Activated CD4-positive, alpha-beta T cell treated with anti-CD3 and anti-CD28 coated beads, Interleukin-2, amount 50 U/mL, for 4 hours (primary cell): ENCODE results near the gene COL26A1.
"Not testable (repeated sequence)": the region's sequence is repeated elsewhere in the genome, so short reads cannot be mapped to it uniquely, and the experiment has no call there.

Experiments
- DNase-seq, 2 experiments: peaks; one replicate each; pipeline ENCODE4 v3.0.0-alpha.2; 2020

The COL26A1 gene

DNA sequence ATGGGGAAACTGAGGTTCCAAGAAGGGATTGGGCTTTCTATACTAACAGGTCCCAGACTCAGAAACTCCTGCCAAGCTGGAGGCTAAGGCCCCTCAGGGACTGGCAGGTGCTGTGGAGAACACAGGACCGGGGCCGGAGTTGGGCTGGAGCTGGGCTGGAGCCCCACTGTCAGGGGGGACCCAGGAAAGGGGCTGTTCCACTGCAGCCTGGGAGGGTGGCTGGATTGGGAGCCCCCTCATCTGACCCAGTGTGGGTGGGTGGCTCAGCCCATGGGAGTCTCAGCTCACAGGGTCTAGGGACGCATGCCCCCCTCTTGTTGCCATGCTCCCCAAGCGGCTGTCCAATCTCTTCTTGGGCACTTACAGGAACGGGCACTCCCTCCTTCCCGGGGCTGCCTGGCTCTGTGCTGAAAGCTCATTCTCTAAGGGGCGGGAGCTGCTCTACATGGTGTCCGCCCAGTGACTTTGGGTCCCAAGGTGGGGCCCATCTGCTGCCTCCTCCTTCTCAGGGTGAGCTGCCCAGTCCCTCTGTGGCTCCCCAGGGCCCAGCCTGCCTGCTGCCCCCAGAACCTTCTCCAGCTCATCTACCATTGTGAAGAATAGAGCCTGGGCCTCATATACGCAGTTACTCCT, 139.9 kb downstream of the COL26A1 start:
- no peak for DNase-seq

- DNase-seq = not testable (repeated sequence)
Observed at GRCh38 chr7:101505510-101505909, 142.8 kb downstream of the COL26A1 start.

GRCh38 chr7:101506531-101506930, 143.9 kb downstream of the COL26A1 start:
- DNase-seq = no peak

GRCh38 chr7:101507327-101507726, 144.7 kb downstream of the COL26A1 start:
- DNase-seq = no peak

DNA sequence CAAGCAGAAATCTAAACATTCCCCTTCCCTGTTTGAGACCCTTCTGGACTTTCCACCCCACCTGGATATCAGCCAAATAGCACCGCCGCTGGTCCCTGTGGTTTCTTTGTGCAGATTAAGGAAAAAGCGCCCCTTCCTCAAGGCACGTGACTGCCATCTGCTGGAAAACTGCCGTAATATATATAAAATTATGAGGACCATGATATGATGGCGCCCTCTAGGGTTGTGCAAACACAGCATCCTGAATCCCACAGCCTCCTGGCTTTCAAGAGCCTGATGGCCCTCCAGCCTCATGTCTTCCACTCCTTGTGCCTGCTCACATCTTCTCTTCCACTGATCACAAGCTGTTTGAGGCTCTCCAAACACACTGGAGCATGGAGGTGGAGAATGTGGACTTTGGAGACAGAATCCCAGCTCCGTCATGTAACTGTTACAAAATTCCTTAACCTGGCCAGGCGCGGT, 145.1 kb downstream of the COL26A1 start:
- DNase-seq = no peak

- DNase-seq = no peak
Observed at GRCh38 chr7:101510297-101510696, 147.6 kb downstream of the COL26A1 start.

DNA sequence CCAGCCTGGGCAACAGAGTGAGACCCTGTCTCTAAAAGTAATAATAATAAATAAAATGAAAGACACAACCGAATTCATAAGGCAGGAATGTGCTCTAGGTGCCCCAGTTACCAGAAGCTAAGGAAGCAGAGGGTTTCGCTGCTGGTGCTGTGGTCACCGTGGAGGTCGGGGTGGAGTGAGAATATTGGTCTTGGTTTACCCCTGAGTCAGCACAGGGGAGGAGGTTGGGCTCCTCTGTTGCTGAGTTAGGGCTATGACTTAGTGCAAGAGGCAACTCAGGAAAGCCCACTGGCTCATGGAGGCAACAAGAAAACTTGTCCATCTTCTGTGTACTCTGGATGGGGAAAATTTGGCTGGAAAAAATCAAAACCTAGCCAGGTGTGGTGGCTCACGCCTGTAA, 149.3 kb downstream of the COL26A1 start:
- no peak for DNase-seq

- no peak for DNase-seq
Observed at GRCh38 chr7:101516851-101517250, 154.2 kb downstream of the COL26A1 start.

DNA sequence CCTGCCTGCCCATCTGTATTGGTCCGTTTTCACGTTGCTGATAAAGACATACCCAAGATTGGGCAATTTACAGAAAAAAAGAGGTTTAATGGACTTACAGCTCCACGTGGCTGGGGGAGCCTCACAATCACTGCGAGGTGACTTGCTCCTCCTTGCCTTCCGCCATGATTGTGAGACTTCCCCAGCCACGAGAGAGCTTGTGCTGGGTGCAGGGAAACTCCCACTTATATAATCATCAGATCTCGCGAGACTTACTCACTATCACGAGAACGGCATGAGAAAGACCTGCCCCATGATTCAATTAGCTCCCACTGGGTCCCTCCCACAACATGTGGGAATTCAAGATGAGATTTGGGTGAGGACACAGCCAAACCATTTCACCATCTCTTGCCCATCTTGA, 154.6 kb downstream of the COL26A1 start:
- DNase-seq = no peak

- no peak for DNase-seq
Observed at GRCh38 chr7:101518336-101518735, 155.7 kb downstream of the COL26A1 start.

DNA sequence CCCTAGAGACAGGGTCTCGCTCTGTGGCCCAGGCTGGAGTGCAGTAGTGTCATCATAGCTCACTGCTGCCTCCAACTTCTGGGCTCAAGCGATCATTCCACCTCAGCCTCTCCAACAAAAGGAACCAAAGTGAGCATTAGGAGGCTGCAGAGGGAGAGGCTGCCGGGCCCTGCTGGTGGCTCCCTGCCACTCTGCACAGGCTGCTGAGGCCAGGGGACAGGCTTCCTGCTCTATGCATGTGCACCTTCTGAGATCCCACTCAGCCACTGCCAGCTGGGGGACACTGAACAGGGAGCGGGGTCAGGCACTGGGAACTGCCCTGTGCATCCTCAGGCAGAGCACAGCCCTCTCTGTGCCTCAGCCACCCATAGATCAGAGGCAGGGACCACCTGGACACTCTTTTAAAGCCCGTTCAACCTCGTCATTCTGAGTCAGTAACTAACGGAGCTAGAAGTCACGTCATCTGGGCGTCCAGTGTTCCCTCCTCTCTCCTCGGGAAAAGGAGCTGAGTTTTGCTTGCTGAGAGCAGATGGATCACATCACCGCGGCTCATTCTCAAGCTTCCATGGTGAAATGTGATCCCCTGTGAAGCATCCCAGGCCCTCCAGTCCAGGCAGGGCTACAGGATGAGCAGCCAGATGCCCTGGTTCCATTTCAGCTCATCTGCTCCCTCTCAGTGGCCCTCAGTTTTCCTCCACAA, 156.8 kb downstream of the COL26A1 start:
- no peak for DNase-seq

GRCh38 chr7:101521430-101521925, 158.8 kb downstream of the COL26A1 start:
- no peak for DNase-seq

GRCh38 chr7:101522021-101522420, 159.3 kb downstream of the COL26A1 start:
- no peak for DNase-seq

- no peak for DNase-seq
Observed at GRCh38 chr7:101527844-101528667, 165.4 kb downstream of the COL26A1 start.

GRCh38 chr7:101529560-101529959, 166.9 kb downstream of the COL26A1 start:
- DNase-seq = no peak

DNA sequence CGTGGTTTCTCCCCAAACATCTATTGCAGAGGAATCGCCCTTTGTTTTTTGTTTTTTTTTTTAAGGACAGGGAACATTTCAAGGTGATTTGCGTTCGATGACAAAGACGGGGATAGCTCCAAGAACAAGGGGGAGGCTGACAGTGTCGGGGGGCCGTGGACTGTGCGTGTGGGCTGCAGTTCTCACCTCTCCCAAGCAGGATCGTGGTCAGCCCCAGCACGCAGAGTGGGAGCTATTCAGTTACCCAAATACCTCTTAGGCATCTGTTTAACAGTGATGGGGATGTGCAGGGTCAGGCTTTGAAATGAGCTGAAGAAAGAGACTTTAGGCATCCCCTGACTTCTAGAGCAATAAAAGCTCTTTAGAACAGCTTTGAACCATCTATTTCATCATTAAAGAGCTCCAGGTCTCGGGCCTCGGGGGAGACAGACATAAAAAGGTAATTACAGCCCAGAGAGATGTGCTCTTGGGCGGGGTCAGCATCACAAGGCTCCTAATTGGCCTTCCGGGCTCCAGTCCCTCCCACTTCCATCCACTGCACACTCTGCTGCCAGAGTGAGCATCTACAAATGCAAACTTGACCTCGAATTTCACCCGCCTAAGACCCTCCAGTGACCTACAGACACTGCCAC, 169.2 kb downstream of the COL26A1 start:
- no peak for DNase-seq

GRCh38 chr7:101532400-101533102, 169.9 kb downstream of the COL26A1 start:
- DNase-seq = no peak

- no peak for DNase-seq
Observed at GRCh38 chr7:101533103-101533465, 170.4 kb downstream of the COL26A1 start.

DNA sequence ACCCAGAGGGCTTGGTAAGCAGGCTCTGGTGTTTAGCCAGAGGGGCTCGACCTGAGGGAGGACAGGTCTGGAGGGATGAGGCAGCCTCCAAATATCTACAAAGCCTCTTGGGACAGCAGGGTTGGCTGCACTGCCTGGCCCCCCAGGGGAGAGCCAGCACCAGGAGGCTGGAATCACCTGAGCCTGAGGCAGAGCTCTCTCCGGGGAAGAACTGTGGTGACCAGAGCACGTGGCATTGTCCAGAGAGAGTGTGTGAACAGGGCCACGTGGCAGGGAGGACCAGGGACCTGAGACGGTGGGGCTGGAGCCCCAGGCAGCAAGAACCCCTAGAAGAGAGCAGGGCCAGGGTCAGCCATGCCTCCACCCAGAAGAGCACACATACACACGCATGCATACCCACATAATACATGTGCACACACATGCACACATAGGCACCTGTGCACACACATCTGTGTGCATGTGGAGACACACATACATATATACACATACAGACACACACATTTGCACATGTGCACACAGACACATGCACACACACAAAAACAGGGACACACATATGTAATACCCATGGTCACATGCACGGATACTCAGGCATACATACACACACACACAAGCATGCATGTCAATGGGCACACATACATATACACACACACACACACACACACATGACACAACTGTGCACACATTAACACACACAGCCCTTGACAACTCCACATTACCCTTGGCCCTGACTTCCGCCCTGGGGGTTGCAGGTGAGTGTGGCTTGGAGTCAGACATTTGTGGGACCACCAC, 171.5 kb downstream of the COL26A1 start:
- DNase-seq = no peak

- no peak for DNase-seq
Observed at GRCh38 chr7:101534873-101535272, 172.2 kb downstream of the COL26A1 start.

DNA sequence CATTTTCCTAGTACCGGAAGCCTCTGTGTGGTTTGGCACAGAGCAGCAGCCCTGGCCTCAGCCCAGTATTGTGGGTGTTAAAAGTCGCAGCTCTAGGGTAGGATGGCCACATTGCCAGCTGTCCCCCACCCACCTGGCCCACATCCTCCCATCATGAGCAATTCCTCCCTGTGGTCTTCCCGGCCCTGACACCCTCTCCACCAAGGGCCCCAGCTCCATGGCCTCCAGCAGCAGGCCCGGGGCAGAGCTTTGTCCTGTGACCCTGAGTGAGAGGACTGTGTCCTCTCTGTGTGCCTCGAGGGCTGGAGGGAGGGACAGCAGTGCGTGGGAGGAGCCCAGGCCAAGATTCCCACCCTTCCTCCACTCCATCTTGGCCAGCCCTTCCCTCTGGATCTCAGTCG, 172.7 kb downstream of the COL26A1 start:
- DNase-seq = no peak

GRCh38 chr7:101536232-101536631, 173.6 kb downstream of the COL26A1 start:
- DNase-seq = no peak
